MM.1S (cell line): Measurements from ENCODE around the gene LRRC15.

Experiments
- CTCF ChIP-seq: fragments of 300-600 bp; sonication (generic); IDR thresholded peaks from 2 replicates; pipeline ENCODE4 v1.5.1; 2016; ENCODE audit warnings: antibody characterized with exemption, low read length, mixed read lengths
- EZH2 ChIP-seq: fragments of 300-600 bp; sonication (generic); optimal IDR thresholded peaks from 2 replicates; pipeline ENCODE3; 2017; ENCODE audit warnings: low read depth, mild to moderate bottlenecking, antibody characterized with exemption, low read length, mixed read lengths
- EZH2phosphoT487 ChIP-seq: fragments of 300-600 bp; sonication (generic); IDR thresholded peaks from 2 replicates; pipeline ENCODE4 v1.6.1; 2018; ENCODE audit warnings: antibody characterized with exemption, low read length

GRCh38 chr3:194326192-194326967, 43.2 kb downstream of the LRRC15 start:
- TF ChIP-seq CTCF, result no peak
- no peak for TF ChIP-seq EZH2
- TF ChIP-seq EZH2phosphoT487, result no peak
